GM21360 (cell line): ENCODE data around the gene NPSR1.
"Not testable (repeated sequence)": the region's sequence is repeated elsewhere in the genome, so short reads cannot be mapped to it uniquely, and the experiment has no call there.

ENCODE experiments used
- ATAC-seq: cut with Tn5 transposase; IDR thresholded peaks from one replicate; pipeline ENCODE4 v1.9.1; 2021; ENCODE audit warnings: mild to moderate bottlenecking, moderate library complexity; ENCODE audit not compliant: unreplicated experiment

Gene NPSR1, protein sequence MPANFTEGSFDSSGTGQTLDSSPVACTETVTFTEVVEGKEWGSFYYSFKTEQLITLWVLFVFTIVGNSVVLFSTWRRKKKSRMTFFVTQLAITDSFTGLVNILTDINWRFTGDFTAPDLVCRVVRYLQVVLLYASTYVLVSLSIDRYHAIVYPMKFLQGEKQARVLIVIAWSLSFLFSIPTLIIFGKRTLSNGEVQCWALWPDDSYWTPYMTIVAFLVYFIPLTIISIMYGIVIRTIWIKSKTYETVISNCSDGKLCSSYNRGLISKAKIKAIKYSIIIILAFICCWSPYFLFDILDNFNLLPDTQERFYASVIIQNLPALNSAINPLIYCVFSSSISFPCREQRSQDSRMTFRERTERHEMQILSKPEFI

DNA sequence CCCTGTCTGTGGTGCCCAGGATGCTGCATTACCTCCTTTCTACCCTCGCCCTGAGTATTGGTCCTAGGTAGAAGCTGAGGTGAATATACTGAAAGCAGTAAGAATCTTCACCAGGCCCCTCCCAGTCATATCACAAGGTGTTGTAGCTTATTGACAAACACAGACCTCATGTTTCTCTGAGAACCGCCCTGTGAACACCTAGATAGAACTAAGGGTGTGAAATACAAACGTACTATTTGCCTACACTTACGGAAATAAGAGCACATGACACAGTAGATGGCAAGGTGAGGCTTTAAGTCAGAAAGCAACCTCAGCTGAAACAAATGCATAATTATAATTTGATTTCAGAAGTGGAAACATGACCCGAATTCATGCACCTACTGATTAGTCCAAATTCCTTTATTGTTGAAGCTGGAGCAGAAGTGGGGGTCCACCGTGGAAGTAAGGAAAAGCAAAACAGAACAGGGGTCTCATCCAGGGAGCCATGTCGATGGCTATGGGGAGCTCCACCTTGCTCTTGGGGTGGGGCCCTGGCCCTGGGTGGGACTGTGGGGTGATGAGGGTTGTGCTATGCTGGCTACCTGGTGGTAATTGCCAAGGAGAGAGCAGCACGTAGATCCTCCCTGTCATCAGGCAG, at the start of gene NPSR1:
TSS of gene NPSR1 (plus strand) at position 587 of the 637 bp plus-strand sequence. CDS start 195 bp downstream, outside the sequence.
- no peak for ATAC-seq

- no peak for ATAC-seq
Observed at GRCh38 chr7:34612661-34613060, 45.4 kb upstream of the NPSR1 start.

- no peak for ATAC-seq
Observed at GRCh38 chr7:34620425-34620824, 37.6 kb upstream of the NPSR1 start.

DNA sequence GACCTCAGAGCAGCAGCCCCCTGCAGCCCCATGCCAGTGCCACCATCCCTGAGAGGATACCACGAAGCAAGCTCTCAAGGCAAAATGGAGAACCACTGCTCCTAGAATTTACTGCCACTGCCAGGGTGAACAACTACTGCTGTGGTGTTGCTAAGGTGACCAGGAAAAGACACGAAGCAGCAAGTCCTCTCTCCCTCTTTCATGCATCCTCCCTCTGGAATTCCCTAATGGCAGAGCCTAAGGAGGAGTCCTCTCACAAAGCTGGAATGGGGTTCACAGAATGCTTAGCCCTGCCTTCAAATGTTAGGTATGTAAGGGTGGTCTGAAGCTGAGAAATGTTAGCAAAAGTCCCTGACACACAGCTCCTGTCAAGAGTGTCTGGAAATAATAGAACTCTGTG, 35.8 kb upstream of the NPSR1 start:
- ATAC-seq: no peak

GRCh38 chr7:34622771-34623250, 35.2 kb upstream of the NPSR1 start:
- ATAC-seq: no peak

DNA sequence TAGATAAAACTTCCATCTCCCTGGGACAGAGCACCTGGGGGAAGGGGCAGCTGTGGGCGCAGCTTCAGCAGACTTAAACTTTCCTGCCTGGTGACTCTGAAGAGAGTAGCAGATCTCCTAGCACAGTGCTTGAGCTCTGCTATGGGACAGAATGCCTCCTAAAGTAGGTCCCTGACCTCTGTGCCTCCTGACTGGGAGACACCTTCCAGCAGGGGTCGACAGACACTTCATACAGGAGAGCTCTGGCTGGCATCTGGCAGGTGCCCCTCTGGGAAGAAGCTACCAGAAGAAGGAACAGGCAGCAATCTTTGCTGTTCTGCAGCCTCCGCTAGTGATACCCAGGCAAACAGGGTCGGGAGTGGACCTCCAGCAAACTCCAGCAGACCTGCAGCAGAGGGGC, 29.4 kb upstream of the NPSR1 start:
- ATAC-seq: not testable (repeated sequence)

GRCh38 chr7:34652809-34653208, 5.2 kb upstream of the NPSR1 start:
- no peak for ATAC-seq

GRCh38 chr7:34653787-34654186, 4.2 kb upstream of the NPSR1 start:
- no peak for ATAC-seq

GRCh38 chr7:34655384-34655783, 2.6 kb upstream of the NPSR1 start:
- ATAC-seq: no peak

DNA sequence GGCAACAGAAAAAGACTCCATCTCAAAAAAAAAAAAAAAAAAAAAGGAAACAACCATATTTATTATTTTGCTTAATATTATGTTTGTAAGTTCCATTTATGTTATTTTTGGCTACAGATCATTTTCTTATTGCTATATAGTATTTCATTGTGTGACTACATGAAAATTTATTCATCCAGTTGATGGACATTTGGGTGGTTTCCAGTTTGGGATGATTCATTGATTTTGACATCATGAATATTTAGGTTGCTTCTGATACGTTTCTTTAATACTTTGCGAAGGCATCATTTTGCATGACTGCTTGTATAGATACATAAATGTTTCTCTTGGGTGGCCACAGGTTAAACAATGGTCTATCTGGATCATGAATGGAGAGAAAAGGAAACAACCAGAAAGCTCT, 2.0 kb upstream of the NPSR1 start:
- no peak for ATAC-seq

DNA sequence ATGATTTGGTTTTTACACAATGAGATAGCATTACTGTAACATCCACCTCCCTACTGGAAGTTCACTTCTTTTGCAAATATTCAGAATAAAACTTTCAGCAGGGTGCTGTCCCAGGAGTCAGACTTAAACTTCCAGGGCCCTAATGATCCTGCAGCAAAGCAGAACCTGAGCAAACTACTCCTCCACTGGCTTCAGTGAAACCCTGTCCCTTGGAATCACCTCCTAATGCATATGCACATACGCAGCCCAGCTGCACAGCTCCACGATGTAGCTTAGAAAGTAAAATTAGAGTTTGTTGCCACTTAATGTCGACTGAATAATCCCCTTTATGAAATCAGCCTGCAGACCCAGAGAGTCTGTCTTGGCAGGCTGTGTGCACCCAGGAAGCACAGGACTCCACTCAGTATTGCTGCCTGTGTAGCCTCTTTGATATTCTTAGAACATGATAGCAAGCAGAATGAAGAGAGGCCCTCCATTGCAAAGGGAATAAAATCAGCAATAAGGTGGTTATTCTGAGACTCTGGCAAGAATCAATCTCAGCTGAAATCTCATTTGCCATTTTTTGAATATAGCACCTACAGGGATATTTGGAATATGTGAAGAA, 1.6 kb downstream of the NPSR1 start:
- ATAC-seq: no peak

DNA sequence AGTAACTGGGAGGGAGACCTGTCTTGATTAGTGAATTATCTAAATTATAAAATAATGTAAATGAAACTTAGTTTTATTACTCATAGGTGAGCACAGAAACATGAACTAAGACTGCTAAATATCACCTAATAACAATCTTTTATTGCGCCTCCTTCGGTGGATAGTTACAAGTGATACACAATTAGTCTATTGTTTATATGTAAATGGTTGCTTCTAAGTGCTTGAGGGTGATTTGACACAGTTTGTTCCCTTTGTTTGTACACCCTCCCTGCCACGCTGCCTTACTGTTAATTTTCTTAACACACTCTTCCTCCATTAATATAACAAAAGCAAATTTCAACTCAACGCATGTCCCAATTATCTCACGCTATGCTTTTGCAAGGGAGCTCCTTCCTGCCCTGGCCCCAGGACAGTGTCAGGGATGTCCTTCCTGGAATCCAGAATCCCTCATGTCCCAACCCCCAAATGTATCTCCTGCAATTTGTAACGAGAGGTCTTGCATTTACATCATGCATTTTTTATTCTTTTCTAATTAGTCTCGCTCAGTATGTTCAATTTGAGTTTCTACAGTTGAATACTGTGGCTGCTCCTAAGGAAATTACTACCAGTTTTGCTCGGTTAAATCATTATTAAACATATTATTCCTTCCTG, 4.2 kb downstream of the NPSR1 start:
- ATAC-seq: no peak

DNA sequence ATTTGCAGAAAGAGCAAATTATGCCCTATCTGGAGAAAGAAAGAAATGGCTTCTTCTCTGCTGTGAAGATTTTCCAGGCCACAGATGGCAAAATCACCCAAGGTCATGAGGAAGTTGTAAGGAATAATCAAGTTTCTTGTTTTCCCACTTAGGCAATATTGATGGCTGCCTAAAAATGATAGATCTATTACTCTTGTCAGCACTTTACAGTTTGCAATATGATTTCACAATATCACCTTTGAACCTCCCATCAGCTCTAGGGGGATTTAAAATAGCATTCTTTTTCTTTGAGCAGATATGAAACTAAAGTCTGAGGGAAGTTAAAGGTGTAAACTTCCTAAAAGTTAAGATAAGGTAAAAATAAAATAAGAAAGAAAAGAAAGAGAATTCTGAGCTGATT, 6.7 kb downstream of the NPSR1 start:
- no peak for ATAC-seq

GRCh38 chr7:34672430-34672829, 14.4 kb downstream of the NPSR1 start:
- ATAC-seq: no peak

GRCh38 chr7:34673066-34673465, 15.0 kb downstream of the NPSR1 start:
- no peak for ATAC-seq

- ATAC-seq: no peak
Observed at GRCh38 chr7:34675749-34676374, 17.8 kb downstream of the NPSR1 start.

GRCh38 chr7:34677491-34677890, 19.5 kb downstream of the NPSR1 start:
- no peak for ATAC-seq

GRCh38 chr7:34687529-34687928, 29.5 kb downstream of the NPSR1 start:
- ATAC-seq: no peak

DNA sequence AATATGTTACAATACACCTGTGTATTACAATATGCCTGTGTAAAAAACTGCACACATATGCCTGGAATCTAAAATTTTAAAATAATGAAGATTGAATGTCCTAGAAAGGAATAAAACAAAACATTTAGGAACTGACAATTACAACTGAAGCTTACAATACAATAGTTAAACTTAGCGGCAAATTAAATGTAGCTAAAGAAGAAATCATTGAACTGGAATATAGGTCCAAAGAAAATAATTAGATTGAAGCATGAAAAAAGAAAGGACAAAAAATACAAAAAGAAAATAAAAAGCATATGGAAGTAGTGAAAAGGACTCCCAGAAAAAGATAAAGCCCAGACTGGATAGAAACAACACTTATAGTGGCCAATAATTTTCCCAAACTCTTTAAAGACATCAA, 38.4 kb downstream of the NPSR1 start:
- ATAC-seq: no peak

- ATAC-seq: no peak
Observed at GRCh38 chr7:34709771-34710170, 51.8 kb downstream of the NPSR1 start.

DNA sequence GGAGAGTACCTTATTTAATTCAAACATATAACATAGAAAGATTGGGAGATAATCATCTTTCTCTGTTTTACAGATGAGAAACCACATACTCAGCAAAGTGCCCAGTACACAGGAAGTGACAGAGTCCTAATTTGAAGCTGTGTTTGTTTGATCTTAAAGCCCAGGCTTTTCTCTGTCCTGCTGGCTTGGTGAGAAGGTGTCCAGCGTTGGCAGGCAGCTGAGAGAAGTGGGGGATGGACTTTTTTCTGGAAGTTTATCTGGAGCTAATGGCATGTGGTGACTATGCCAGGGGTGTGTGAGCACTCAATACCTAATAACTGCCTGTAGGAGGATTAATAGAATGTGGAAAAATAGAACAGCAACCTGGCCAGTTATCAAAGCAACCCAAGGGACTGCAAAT, 60.8 kb downstream of the NPSR1 start:
- no peak for ATAC-seq
